NCI-H128 (cell line): ENCODE measurements around the gene PLK5.
"Not testable (repeated sequence)": the region's sequence is repeated elsewhere in the genome, so short reads cannot be mapped to it uniquely, and the experiment has no call there.

Experiments
- DNase-seq: peaks from one replicate; lab custom pipeline; 2025; ENCODE audit not compliant: unreplicated experiment; lab: John Stamatoyannopoulos, UW

Gene PLK5

GRCh38 chr19:1523412-1524286 is at the start of gene PLK5:
Gene PLK5 (plus strand): TSS chr19:1524077. CDS start chr19:1526997, 2,920 bp downstream.
- no peak for DNase-seq

DNA sequence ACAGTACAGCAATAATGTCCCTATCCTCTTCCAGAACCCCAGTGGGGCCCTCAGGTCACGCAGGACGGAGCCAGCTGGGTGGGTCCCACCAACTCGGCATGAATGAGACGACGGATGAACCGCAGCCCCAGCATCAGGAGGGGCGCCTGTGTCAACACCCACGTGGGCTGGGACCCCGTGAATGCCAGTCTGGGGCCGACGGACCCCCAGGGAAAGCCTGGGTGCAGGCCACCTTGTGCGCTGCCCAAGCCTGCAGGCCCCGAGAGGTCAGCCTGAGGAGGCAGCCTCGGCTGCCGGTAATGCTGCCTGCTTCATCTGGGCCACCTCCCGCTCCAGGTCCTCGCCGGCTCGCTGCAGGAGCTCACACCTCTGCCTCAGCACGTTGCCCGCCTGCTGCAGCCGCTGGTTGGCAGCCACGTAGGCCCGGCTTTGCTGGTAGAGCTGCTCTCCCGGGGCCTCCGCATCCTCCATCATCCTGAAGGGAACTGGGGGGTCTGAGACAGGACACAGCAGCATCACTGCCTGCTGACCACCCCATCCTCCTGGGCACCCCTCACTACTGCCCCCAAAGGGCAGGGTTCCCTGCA is 49.0 kb upstream of the PLK5 start:
- no peak for DNase-seq

DNA sequence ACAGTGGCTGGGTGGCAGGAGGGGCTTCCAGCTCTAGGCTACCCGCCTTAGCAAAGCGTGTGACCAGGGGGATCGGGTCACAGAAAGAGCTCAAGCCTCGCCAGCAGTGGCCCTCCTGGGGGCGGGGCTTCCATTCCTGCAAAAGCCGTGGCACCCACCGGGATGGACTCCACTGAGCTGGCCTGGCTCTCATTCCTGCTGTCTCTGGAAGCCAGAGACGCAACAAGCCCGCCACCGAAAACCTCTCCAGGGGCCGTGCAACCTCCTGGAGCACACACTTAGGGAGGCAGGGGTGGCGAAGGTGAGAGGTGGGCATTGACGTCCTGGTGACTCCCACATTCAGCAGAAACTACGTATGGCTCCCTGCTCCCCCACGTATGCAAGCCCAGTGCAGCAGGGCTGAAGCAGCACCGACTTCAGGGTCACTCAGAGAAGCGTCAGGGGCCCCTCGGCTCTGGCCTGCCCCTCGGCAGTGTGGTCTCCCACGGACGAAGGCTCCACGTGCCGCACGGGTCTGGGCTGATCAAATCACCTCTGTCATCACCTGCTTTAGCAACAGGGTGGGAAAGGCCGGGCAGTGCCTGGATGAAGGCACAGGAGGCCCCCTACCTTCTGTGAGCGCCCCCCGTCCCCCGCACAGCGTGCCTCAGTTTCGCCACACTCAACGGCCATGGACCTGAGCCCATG is 48.0 kb upstream of the PLK5 start:
- DNase-seq: no peak

- DNase-seq: not testable (repeated sequence)
Measured at GRCh38 chr19:1477056-1477455, 46.8 kb upstream of the PLK5 start.

GRCh38 chr19:1478934-1479707 is 44.8 kb upstream of the PLK5 start, which contains the start of gene C19orf25:
Gene C19orf25 (minus strand): TSS chr19:1479215. CDS start chr19:1478903, 312 bp downstream.
- DNase-seq: peak; percentile 83

DNA sequence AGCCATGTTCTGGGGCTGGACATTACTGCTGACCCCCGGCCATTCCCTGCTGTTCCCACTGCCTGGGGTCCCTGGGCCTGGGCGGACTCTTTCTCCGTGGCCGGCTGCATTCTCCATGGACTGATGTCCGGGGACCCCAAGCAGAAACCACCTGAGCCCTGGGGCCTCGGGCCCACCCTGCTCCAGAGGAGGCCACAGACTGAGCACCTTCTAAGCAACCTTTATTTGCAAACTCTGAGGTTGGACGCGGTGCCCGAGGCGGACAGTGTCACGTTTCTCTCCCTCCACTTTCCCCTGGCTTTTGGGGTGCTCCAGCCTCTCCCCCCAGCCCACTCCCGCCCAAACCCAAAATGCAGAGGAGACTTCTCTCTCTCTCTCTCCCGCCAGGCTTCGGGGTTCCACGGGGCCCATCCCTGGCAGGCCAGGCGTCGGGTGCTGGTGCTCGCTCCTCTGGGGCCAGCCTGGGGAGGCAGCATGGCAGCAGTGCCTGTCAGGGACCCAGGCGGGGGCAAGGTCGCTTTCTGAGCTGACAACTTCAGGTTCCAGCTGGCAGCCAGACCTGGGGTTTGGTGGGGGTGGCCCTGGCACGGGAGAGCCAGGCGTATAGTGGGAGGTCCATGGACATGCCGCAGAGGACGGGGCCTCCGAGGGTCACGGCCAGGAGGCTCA is 42.5 kb upstream of the PLK5 start:
- DNase-seq: no peak

- DNase-seq: no peak
Measured at GRCh38 chr19:1481893-1482360, 42.0 kb upstream of the PLK5 start.

DNA sequence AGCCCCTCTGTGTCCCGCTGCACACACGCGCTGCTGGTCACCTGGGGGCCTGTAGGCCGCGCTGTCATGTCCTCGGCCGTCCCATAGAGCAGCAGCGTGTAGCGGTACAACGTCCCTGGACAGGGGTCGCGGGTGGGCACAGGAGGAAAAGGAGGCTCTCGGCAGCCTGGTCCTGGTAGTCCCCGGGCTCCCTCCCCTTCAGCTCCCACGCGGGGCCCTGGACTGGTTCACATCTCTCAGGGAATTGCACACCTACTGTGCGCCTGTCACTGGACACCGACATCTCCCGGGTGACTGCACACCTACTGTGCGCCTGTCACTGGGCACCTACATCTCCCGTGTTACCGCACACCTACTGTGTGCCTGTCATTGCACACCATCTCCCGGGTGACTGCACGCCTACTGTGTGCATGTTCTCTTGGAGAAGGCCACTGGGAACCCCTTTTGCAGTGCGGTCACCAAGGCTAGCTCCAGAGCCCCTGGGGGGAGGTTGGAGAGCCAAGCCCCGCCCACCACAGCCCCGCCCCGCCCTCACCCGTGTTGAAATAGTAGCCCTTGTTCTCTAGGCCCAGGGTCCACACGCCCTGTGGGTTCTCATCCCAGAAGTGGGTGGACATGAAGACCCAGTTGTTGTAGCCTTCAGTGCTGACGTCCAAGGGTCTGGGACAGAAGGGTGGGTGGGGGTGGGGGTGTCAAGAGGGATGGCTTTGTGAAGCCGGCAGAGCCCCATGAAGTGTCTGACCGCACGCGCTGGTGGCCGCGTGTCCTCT is 41.3 kb upstream of the PLK5 start:
- no peak for DNase-seq

- no peak for DNase-seq
Measured at GRCh38 chr19:1483131-1483978, 40.5 kb upstream of the PLK5 start.

GRCh38 chr19:1483979-1484428 is 39.9 kb upstream of the PLK5 start:
- no peak for DNase-seq

- no peak for DNase-seq
Measured at GRCh38 chr19:1486720-1487575, 36.9 kb upstream of the PLK5 start.

GRCh38 chr19:1487576-1488281 is 36.1 kb upstream of the PLK5 start:
- DNase-seq: no peak

- DNase-seq: no peak
Measured at GRCh38 chr19:1488282-1488601, 35.6 kb upstream of the PLK5 start.

- no peak for DNase-seq
Measured at GRCh38 chr19:1489463-1490310, 34.2 kb upstream of the PLK5 start.

- peak; percentile 94 for DNase-seq
Measured at GRCh38 chr19:1490311-1491113, 33.4 kb upstream of the PLK5 start, which contains the start of gene PCSK4. Gene PCSK4 (minus strand): TSS chr19:1490350. CDS start chr19:1490346, 4 bp downstream.
